DND-41 (cell line): ENCODE data around the gene ZFP62.
"Not testable (repeated sequence)": the region's sequence is repeated elsewhere in the genome, so short reads cannot be mapped to it uniquely, and the experiment has no call there.

ENCODE experiments used
- ATAC-seq: fragments of 200-7000 bp; cut with Tn5 transposase; 3 replicates; pipeline ENCODE4 v1.9.1; 2021; ENCODE audit warnings: low read depth; ENCODE audit not compliant: insufficient read depth
- DNase-seq: peaks from one replicate; pipeline ENCODE4 v3.0.0-alpha.2; 2020
- H2AFZ ChIP-seq: 2 replicates; pipeline ENCODE4 v1.6.0; 2012; ENCODE audit warnings: low read depth, low read length
- H3K27ac ChIP-seq: 2 replicates; pipeline ENCODE4 v1.5.1; 2012; ENCODE audit warnings: low read length, inconsistent platforms
- H3K27me3 ChIP-seq: fragments of 200-600 bp; sonication (generic); 2 replicates; pipeline ENCODE4 v1.6.0; 2012; ENCODE audit warnings: low read length, mild to moderate bottlenecking, inconsistent platforms; ENCODE audit not compliant: insufficient read depth, poor library complexity
- H3K36me3 ChIP-seq: 2 replicates; pipeline ENCODE4 v1.5.1; 2012; ENCODE audit warnings: low read length, inconsistent platforms; ENCODE audit not compliant: insufficient read depth
- H3K4me1 ChIP-seq: 2 replicates; pipeline ENCODE4 v1.5.1; 2012; ENCODE audit warnings: mild to moderate bottlenecking, low read length; ENCODE audit not compliant: insufficient read depth
- H3K4me2 ChIP-seq: 2 replicates; pipeline ENCODE4 v1.6.0; 2012; ENCODE audit warnings: mild to moderate bottlenecking, moderate library complexity, low read length, inconsistent platforms; ENCODE audit not compliant: insufficient read depth
- H3K4me3 ChIP-seq, 2 experiments: fragments of 200-600 bp in 1 of 2; shearing (Covaris generic) in 1 of 2; 2 replicates each; pipeline ENCODE4 v1.5.1; 2012 to 2016; ENCODE audit warnings: inconsistent platforms in 2 of 2, low read length in 2 of 2, mild to moderate bottlenecking in 2 of 2, low read depth in 1 of 2, moderate library complexity in 1 of 2
- H3K79me2 ChIP-seq: 2 replicates; pipeline ENCODE4 v1.6.0; 2012; ENCODE audit warnings: low read length, inconsistent platforms; ENCODE audit not compliant: insufficient read depth
- H3K9ac ChIP-seq: 2 replicates; pipeline ENCODE4 v1.6.0; 2012; ENCODE audit warnings: low read depth, mild to moderate bottlenecking, inconsistent platforms, low read length, moderate library complexity
- H3K9me3 ChIP-seq: 2 replicates; pipeline ENCODE4 v1.5.1; 2012; ENCODE audit warnings: low read length, moderate library complexity, mild to moderate bottlenecking, inconsistent platforms; ENCODE audit not compliant: insufficient read depth, severe bottlenecking
- H4K20me1 ChIP-seq: 2 replicates; pipeline ENCODE4 v1.6.0; 2012; ENCODE audit warnings: low read length; ENCODE audit not compliant: insufficient read depth
- EZH2 ChIP-seq: IDR thresholded peaks from 3 replicates; pipeline ENCODE4 v1.6.1; 2012; ENCODE audit warnings: borderline replicate concordance, low read depth, mild to moderate bottlenecking, moderate library complexity, low read length, inconsistent platforms; ENCODE audit not compliant: severe bottlenecking
- TF ChIP-seq, protein P1 (sequence below): IDR thresholded peaks from 2 replicates; pipeline ENCODE4 v1.5.1; 2012; ENCODE audit warnings: borderline replicate concordance, low read length, moderate library complexity, mild to moderate bottlenecking; ENCODE audit not compliant: poor library complexity, severe bottlenecking; ENCODE audit errors: extremely low read depth

ZFP62 gene

GRCh38 chr5:180830253-180831138 is 30.6 kb downstream of the ZFP62 start:
- no peaks in the 10 kb centered on the region for H4K20me1 ChIP-seq
- peak overlapping the region; percentile 70 for H3K4me2 ChIP-seq
- H3K4me3 ChIP-seq: peak overlapping the region; percentile 54 to 89
- peaks cover 24% of the 10 kb centered on the region for H3K36me3 ChIP-seq
- peaks cover 36% of the 10 kb centered on the region for H3K79me2 ChIP-seq
- H3K4me1 ChIP-seq: peaks cover 34% of the 10 kb centered on the region
- DNase-seq: peak; percentile 59
- TF ChIP-seq EZH2: no peak
- TF ChIP-seq, protein P1, sequence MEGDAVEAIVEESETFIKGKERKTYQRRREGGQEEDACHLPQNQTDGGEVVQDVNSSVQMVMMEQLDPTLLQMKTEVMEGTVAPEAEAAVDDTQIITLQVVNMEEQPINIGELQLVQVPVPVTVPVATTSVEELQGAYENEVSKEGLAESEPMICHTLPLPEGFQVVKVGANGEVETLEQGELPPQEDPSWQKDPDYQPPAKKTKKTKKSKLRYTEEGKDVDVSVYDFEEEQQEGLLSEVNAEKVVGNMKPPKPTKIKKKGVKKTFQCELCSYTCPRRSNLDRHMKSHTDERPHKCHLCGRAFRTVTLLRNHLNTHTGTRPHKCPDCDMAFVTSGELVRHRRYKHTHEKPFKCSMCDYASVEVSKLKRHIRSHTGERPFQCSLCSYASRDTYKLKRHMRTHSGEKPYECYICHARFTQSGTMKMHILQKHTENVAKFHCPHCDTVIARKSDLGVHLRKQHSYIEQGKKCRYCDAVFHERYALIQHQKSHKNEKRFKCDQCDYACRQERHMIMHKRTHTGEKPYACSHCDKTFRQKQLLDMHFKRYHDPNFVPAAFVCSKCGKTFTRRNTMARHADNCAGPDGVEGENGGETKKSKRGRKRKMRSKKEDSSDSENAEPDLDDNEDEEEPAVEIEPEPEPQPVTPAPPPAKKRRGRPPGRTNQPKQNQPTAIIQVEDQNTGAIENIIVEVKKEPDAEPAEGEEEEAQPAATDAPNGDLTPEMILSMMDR: no peak
- peak overlapping the region; percentile 92 for H3K9ac ChIP-seq
- H3K9me3 ChIP-seq: peaks cover 11% of the 10 kb centered on the region
- H2AFZ ChIP-seq: peak overlapping the region; percentile 90
- peak overlapping the region; percentile 91 for H3K27ac ChIP-seq
- ATAC-seq: peak; percentile 52
- H3K27me3 ChIP-seq: no peaks in the 10 kb centered on the region

GRCh38 chr5:180829726-180830125 is 31.4 kb downstream of the ZFP62 start:
- H3K36me3 ChIP-seq: peaks cover 16% of the 10 kb centered on the region
- ATAC-seq (no peak), DNase-seq (no peak)
- no peaks in the 10 kb centered on the region for H3K27me3 ChIP-seq
- peak overlapping the region; percentile 70 for H3K4me2 ChIP-seq
- H3K9me3 ChIP-seq: peaks cover 11% of the 10 kb centered on the region
- no peak for TF ChIP-seq EZH2
- peak overlapping the region in 1 of 2 experiments; percentile 89; a peak in 2 of 4 replicates for H3K4me3 ChIP-seq
- H4K20me1 ChIP-seq: no peaks in the 10 kb centered on the region
- peaks cover 36% of the 10 kb centered on the region for H3K79me2 ChIP-seq
- no peak overlapping the region for H2AFZ ChIP-seq
- no peak overlapping the region for H3K27ac ChIP-seq
- H3K9ac ChIP-seq: no peak overlapping the region
- peaks cover 34% of the 10 kb centered on the region for H3K4me1 ChIP-seq

GRCh38 chr5:180828756-180829531 is 32.1 kb downstream of the ZFP62 start:
- not testable (repeated sequence) for H3K27ac ChIP-seq, H4K20me1 ChIP-seq, DNase-seq, H3K36me3 ChIP-seq, H3K4me3 ChIP-seq, H2AFZ ChIP-seq, H3K4me2 ChIP-seq, H3K27me3 ChIP-seq, ATAC-seq, H3K9ac ChIP-seq
- Histone ChIP-seq H3K9me3 (peaks cover 11% of the 10 kb centered on the region), H3K79me2 (peaks cover 36% of the 10 kb centered on the region), H3K4me1 (peaks cover 34% of the 10 kb centered on the region)

- H3K27ac ChIP-seq, H4K20me1 ChIP-seq, H3K4me3 ChIP-seq, H2AFZ ChIP-seq, DNase-seq, H3K27me3 ChIP-seq, H3K9ac ChIP-seq, H3K36me3 ChIP-seq, ATAC-seq, H3K4me2 ChIP-seq: not testable (repeated sequence)
- Histone ChIP-seq H3K9me3 (peaks cover 11% of the 10 kb centered on the region), H3K4me1 (peaks cover 23% of the 10 kb centered on the region), H3K79me2 (peaks cover 25% of the 10 kb centered on the region)
Measured at GRCh38 chr5:180827374-180827773, 33.7 kb downstream of the ZFP62 start.
